K562 (cell line): Measurements from ENCODE around the gene IRF9. TPM values are rescaled to one million over a fixed set of nuclear protein-coding genes. Genes with fewer than 3 reads are reported as not detected.

Experiments
- ATAC-seq: fragments of 200-7000 bp; cut with Tn5 transposase; 3 replicates; pipeline ENCODE4 v1.9.1; 2020; ENCODE audit warnings: moderate library complexity
- BruUV-seq: library from RNA; stranded (reverse); fragments of 400-500 nt; replicated peaks from 2 replicates; lab custom pipeline; 2021; lab: Mats Ljungman, UMichigan
- CTCF ChIA-PET: fragments of 300-600 bp; formaldehyde crosslinking; extraction: SDS; loops from one replicate; lab custom pipeline; 2021; ENCODE audit warnings: low intra/inter-chr PET ratio; lab: Yijun Ruan, JAX
- POLR2A ChIA-PET: fragments of 300-600, 350-650 bp; sonication (Branson Sonifier 250); formaldehyde crosslinking; extraction: SDS; loops from one replicate; lab custom pipeline; 2021; ENCODE audit warnings: antibody characterized with exemption, inconsistent platforms; lab: Yijun Ruan, JAX
- DNase-seq, 4 experiments: peaks; one replicate each; pipeline versions ENCODE4 v3.0.0 to v3.0.0-alpha.2; 2011 to 2018; ENCODE audit warnings: low spot score in 3 of 4, mixed read lengths in 3 of 4; ENCODE audit errors: extremely low read depth in 1 of 4
- FAIRE-seq: peaks from 2 replicates; lab custom pipeline; 2011; peaks lifted over from hg19 to GRCh38; lab: Jason Lieb, UNC
- H2AFZ ChIP-seq: 2 replicates; pipeline ENCODE4 v1.6.0; 2011; ENCODE audit warnings: low read depth, low read length, control low read depth, inconsistent platforms
- H3K27ac ChIP-seq: fragments of 200-600 bp; 3 replicates; pipeline ENCODE4 v1.8.0; 2011; ENCODE audit warnings: low read depth, mild to moderate bottlenecking, control low read depth, inconsistent platforms, low read length, moderate library complexity, mixed read lengths; ENCODE audit errors: extremely low read depth
- H3K27me3 ChIP-seq, 2 experiments: fragments of 300-600 bp in 1 of 2; 2 replicates in 1 of 2; 3 replicates in 1 of 2; pipeline versions ENCODE4 v1.6.0 to v1.8.0; 2011; ENCODE audit warnings: inconsistent platforms in 2 of 2, low read length in 2 of 2, mild to moderate bottlenecking in 1 of 2, mixed read lengths in 1 of 2, moderate library complexity in 1 of 2; ENCODE audit not compliant: control insufficient read depth in 2 of 2, insufficient read depth in 2 of 2
- H3K36me3 ChIP-seq: fragments of 300-600 bp; 3 replicates; pipeline ENCODE4 v1.8.0; 2011; ENCODE audit warnings: mild to moderate bottlenecking, low read length, inconsistent platforms; ENCODE audit not compliant: control insufficient read depth, insufficient read depth
- H3K4me1 ChIP-seq, 2 experiments: fragments of 200-600 bp in 1 of 2; replicated peaks in 1 of 2; 2 replicates in 1 of 2; 3 replicates in 1 of 2; pipeline versions ENCODE4 v1.5.1 to v1.8.0; 2011; ENCODE audit warnings: inconsistent platforms in 2 of 2, low read length in 2 of 2, mild to moderate bottlenecking in 1 of 2, mixed read lengths in 1 of 2, moderate library complexity in 1 of 2; ENCODE audit not compliant: control insufficient read depth in 2 of 2, insufficient read depth in 2 of 2
- H3K4me2 ChIP-seq: 2 replicates; pipeline ENCODE4 v1.6.1; 2011; ENCODE audit warnings: low read length, control low read depth, inconsistent platforms, mixed read lengths; ENCODE audit not compliant: insufficient read depth
- H3K4me3 ChIP-seq: fragments of 200-600 bp; sonication (generic), shearing (Covaris generic); 2 replicates; pipeline ENCODE4 v1.5.1; 2016; ENCODE audit warnings: control low read depth, inconsistent platforms
- H3K79me2 ChIP-seq: fragments of 200-600 bp; 3 replicates; pipeline ENCODE4 v1.8.0; 2011; ENCODE audit warnings: low read length, inconsistent platforms; ENCODE audit not compliant: control insufficient read depth, insufficient read depth
- H3K9ac ChIP-seq, 2 experiments: 2 replicates each; pipeline versions ENCODE4 v1.6.0 to v1.6.1; 2011; ENCODE audit warnings: low read depth in 2 of 2, low read length in 2 of 2, control low read depth in 1 of 2, inconsistent platforms in 1 of 2, mild to moderate bottlenecking in 1 of 2, mixed read lengths in 1 of 2; ENCODE audit not compliant: insufficient read depth in 1 of 2
- H3K9me1 ChIP-seq: one replicate; pipeline ENCODE4 v1.6.0; 2011; ENCODE audit warnings: inconsistent platforms, mild to moderate bottlenecking, low read length, moderate library complexity; ENCODE audit not compliant: control insufficient read depth, insufficient read depth
- H3K9me3 ChIP-seq: replicated peaks from 2 replicates; pipeline ENCODE4 v1.5.1; 2011; ENCODE audit warnings: low read depth, low read length, inconsistent platforms; ENCODE audit not compliant: control insufficient read depth, insufficient read depth
- H4K20me1 ChIP-seq: replicated peaks from 2 replicates; pipeline ENCODE4 v1.6.1; 2011; ENCODE audit warnings: low read length, inconsistent platforms, mixed read lengths; ENCODE audit not compliant: control insufficient read depth, insufficient read depth
- GTF2F1 ChIP-seq: IDR thresholded peaks from 2 replicates; pipeline ENCODE4 v1.6.1; 2011; ENCODE audit warnings: low read depth, low read length, improper control_type of control experiment
- MBD2 ChIP-seq: sonication (generic); IDR thresholded peaks from 2 replicates; pipeline ENCODE4 v1.6.1; 2016; ENCODE audit warnings: low read depth, borderline replicate concordance
- NR2C1 ChIP-seq, 2 experiments: fragments of 450-650 bp; IDR thresholded peaks; 2 replicates each; pipeline ENCODE4 v1.6.1; 2017; ENCODE audit warnings: mild to moderate bottlenecking in 2 of 2, antibody characterized with exemption in 1 of 2, inconsistent platforms in 1 of 2, missing compliant biosample characterization in 1 of 2, missing genetic modification characterization in 1 of 2
- RBM17 ChIP-seq: fragments of 200-400 bp; formaldehyde crosslinking; IDR thresholded peaks from 2 replicates; pipeline ENCODE4 v1.6.1; 2017; ENCODE audit warnings: low read depth, mild to moderate bottlenecking, low read length, borderline replicate concordance
- SMAD1 ChIP-seq: fragments of 150-350 bp; IDR thresholded peaks from 2 replicates; pipeline ENCODE4 v1.6.1; 2014; ENCODE audit warnings: low read length, low read depth; ENCODE audit not compliant: partially characterized antibody
- ZNF766 ChIP-seq: fragments of 200-800 bp; sonication (Bioruptor generic); conservative IDR thresholded peaks from 2 replicates; pipeline ENCODE4 v1.6.1; 2016; ENCODE audit warnings: missing genetic modification characterization, missing compliant biosample characterization
- WGBS: fragments of 100-300 bp; shearing (Covaris generic); methylation state at CpG from one replicate; pipeline ENCODE4 v1.1.6; 2016; ENCODE audit warnings: low coverage, mixed read lengths; ENCODE audit not compliant: insufficient coverage; ENCODE audit errors: missing lambda C conversion rate; 5-methylcytosine and 5-hydroxymethylcytosine counted together
- in situ Hi-C: fragments of 300-500 bp; cut with MboI; formaldehyde crosslinking; loops from 4 replicates; pipeline ENCODE4 v1.15.0; 2018; ENCODE audit warnings: inconsistent platforms, mixed read lengths
- intact Hi-C: fragments of 100-400 bp; cut with micrococcal nuclease; formaldehyde crosslinking; loops from 2 replicates; pipeline ENCODE4 v1.14.2; 2022
- polyA plus RNA-seq, 8 experiments: library from polyadenylated mRNA; depleted of rRNA in 4 of 8; stranded (reverse) in 5 of 8; unstranded in 3 of 8; fragments of >200 nt; fragmentation: Nextera tagmentation in 2 of 8; fragmentation: Illumina TruSeq in 1 of 8; extraction: Ambion mirVana in 2 of 8; extraction: Trizol in 1 of 8; gene quantifications; 2 replicates each; pipeline versions ENCODE4 v1.2.1 to v1.2.3, GENCODE V29; 2011 to 2014; ENCODE audit warnings: inconsistent platforms in 1 of 8, missing spikeins in 1 of 8
- total RNA-seq, 7 experiments: library from RNA; depleted of rRNA in 6 of 7; stranded (reverse); fragments of >200 nt in 6 of 7; fragmentation: Illumina TruSeq in 2 of 7; extraction: Trizol in 2 of 7; gene quantifications; 2 replicates each; pipeline versions ENCODE4 v1.2.1 to v1.2.3, GENCODE V29; 2011 to 2021; ENCODE audit warnings: low replicate concordance in 1 of 7
- TF ChIP-seq, protein P1 (sequence below), 3 experiments: IDR thresholded peaks in 2 of 3; conservative IDR thresholded peaks in 1 of 3; 2 replicates each; pipeline ENCODE4 v1.5.1; 2011 to 2012; ENCODE audit warnings: low read length in 3 of 3, mild to moderate bottlenecking in 3 of 3, control low read depth in 2 of 3, improper control_type of control experiment in 1 of 3, inconsistent platforms in 1 of 3, low read depth in 1 of 3, mixed read lengths in 1 of 3, moderate library complexity in 1 of 3; ENCODE audit not compliant: insufficient read depth in 2 of 3

IRF9 gene
- total and polyA plus RNA-seq, 9 of the 15 experiments (the other 6 are each of a cell fraction or from before 2014, with no cell fraction given): 0.79 to 14.8 (median 6.1) TPM

DNA sequence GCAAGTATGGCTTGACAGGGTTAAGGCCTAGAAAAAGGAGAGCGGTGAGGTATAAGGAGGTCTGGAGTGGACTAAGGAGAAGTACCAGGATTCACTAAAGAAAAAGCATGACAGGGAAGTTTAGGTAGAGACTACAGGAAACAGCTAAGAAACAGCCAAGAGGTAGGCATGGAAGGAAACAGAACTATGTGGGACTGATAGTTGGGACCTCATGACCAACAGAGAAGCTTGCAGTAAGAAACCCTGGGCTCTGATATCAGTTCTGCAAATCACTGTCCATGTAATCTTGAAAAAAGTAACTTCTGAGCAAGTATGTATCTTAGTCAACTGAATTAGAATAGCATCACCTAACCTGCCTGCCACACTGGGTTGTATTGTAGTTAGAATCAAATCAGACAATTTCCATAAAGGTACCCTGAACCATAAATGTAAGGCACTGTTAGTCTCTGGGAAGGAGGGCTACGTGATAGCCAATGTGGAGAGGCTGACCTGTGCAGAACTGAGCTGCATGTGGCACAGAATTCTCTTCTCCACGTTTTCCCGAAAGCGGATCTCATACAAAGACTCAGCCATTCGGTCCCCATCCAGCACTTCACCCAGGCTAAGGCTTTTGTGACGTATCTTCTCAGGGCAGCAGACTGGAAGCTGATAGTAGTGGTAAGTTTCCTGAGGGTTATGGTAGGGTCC is 33.3 kb downstream of the IRF9 start:
- DNase-seq: no peak
- TF ChIP-seq MBD2 (no peak), SMAD1 (no peak), RBM17 (no peak), ZNF766 (peak; percentile 84), GTF2F1 (no peak), NR2C1 (IDR thresholded peaks at IDR 0.05) (no peak), NR2C1 (tag; IDR thresholded peaks at IDR 0.05) (no peak)
- TF ChIP-seq, protein P1, sequence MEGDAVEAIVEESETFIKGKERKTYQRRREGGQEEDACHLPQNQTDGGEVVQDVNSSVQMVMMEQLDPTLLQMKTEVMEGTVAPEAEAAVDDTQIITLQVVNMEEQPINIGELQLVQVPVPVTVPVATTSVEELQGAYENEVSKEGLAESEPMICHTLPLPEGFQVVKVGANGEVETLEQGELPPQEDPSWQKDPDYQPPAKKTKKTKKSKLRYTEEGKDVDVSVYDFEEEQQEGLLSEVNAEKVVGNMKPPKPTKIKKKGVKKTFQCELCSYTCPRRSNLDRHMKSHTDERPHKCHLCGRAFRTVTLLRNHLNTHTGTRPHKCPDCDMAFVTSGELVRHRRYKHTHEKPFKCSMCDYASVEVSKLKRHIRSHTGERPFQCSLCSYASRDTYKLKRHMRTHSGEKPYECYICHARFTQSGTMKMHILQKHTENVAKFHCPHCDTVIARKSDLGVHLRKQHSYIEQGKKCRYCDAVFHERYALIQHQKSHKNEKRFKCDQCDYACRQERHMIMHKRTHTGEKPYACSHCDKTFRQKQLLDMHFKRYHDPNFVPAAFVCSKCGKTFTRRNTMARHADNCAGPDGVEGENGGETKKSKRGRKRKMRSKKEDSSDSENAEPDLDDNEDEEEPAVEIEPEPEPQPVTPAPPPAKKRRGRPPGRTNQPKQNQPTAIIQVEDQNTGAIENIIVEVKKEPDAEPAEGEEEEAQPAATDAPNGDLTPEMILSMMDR (IDR thresholded peaks at IDR 0.05 in 2 of 3, conservative IDR thresholded peaks at IDR 0.05 in 1 of 3; ENCODE audit: insufficient read depth in 2 of 3, low read depth in 1 of 3, low read length in 3 of 3): no peak
- Histone ChIP-seq H3K4me3 (peak overlapping the region; percentile 67; the same call in 1 of the 2 replicates), H3K36me3 (peaks cover 30% of the 10 kb centered on the region; the same call in 2 of the 3 replicates), H4K20me1 (no peaks in the 10 kb centered on the region), H3K4me2 (peak overlapping the region; percentile 86), H3K4me1 (peaks cover 6 to 16% of the 10 kb centered on the region in 2 experiments; a peak in 3 of 5 replicates), H2AFZ (0 out of 2 replicates have a peak overlapping the region, but pooled peaks have one; percentile 98), H3K9me3 (no peaks in the 10 kb centered on the region), H3K79me2 (peaks cover 51% of the 10 kb centered on the region), H3K9me1 (no peaks in the 10 kb centered on the region), H3K9ac (peak overlapping the region in 1 of 2 experiments; percentile 96; a peak in 3 of 4 replicates), H3K27me3 (no peaks in the 10 kb centered on the region), H3K27ac (peak overlapping the region; percentile 97; the same call in 1 of the 3 replicates)
- WGBS: 89% methylated on average over 3 of the region's 7 CpGs
- in situ Hi-C loops (no loop called here), intact Hi-C loops (no loop called here)
- ChIA-PET CTCF (no interaction called here), POLR2A (interaction anchor here (0.6 to 3.2 kb wide), 4 partner anchors 14 to 233 kb away, joined by 3 to 21 read pairs (median 14); partner anchors contain the start of genes CHMP4A and MDP1)
- no peak for ATAC-seq
- no peak for FAIRE-seq
- BruUV-seq: TSS peak; percentile 51
